PC-3 (cell line): Measurements from ENCODE around the gene TTC16. TPM values are rescaled to one million over a fixed set of nuclear protein-coding genes. Genes with fewer than 3 reads are reported as not detected.

Experiments
- ATAC-seq: fragments of 200-7000 bp; cut with Tn5 transposase; 2 replicates; pipeline ENCODE4 v1.9.1; 2020; ENCODE audit warnings: mild to moderate bottlenecking, moderate library complexity
- BruUV-seq: library from RNA; stranded (reverse); fragments of 400-500 nt; replicated peaks from 2 replicates; lab custom pipeline; 2021; lab: Mats Ljungman, UMichigan
- CTCF ChIA-PET: fragments of 300-600 bp; sonication (Branson Sonifier 250); formaldehyde crosslinking; loops from one replicate; lab custom pipeline; 2022; ENCODE audit warnings: antibody characterized with exemption; lab: Charles Lee
- POLR2A ChIA-PET: fragments of 300-600 bp; sonication (Branson Sonifier 250); formaldehyde crosslinking; loops from one replicate; lab custom pipeline; 2022; ENCODE audit warnings: antibody characterized with exemption; ENCODE audit not compliant: unreplicated experiment; lab: Charles Lee
- DNase-seq: peaks from one replicate; pipeline ENCODE4 v3.0.0-alpha.2; 2015
- H2AFZ ChIP-seq: fragments of 300-600 bp; sonication (generic); 2 replicates; pipeline ENCODE4 v1.6.0; 2016; ENCODE audit warnings: antibody characterized with exemption, low read length
- H3F3A ChIP-seq: fragments of 300-600 bp; sonication (generic); one replicate; pipeline ENCODE4 v1.6.0; 2017; ENCODE audit warnings: antibody characterized with exemption, low read length, control low read depth, mild to moderate bottlenecking; ENCODE audit not compliant: unreplicated experiment
- H3K27ac ChIP-seq: fragments of 300-600 bp; sonication (generic); 2 replicates; pipeline ENCODE4 v1.5.1; 2016; ENCODE audit warnings: mild to moderate bottlenecking, low read length
- H3K27me3 ChIP-seq: fragments of 300-600 bp; sonication (generic); 2 replicates; pipeline ENCODE4 v1.6.1; 2016; ENCODE audit warnings: low read length, mixed read lengths
- H3K36me3 ChIP-seq: fragments of 300-600 bp; sonication (generic); 2 replicates; pipeline ENCODE4 v1.6.1; 2016; ENCODE audit warnings: low read depth, mixed run types, low read length, mixed read lengths
- H3K4me1 ChIP-seq: fragments of 300-600 bp; sonication (generic); 2 replicates; pipeline ENCODE4 v1.5.1; 2016; ENCODE audit warnings: low read length; ENCODE audit not compliant: insufficient read depth
- H3K4me2 ChIP-seq: fragments of 300-600 bp; sonication (generic); 2 replicates; pipeline ENCODE4 v1.6.0; 2016; ENCODE audit warnings: low read length
- H3K4me3 ChIP-seq: fragments of 300-600 bp; sonication (generic); 2 replicates; pipeline ENCODE4 v1.5.1; 2016; ENCODE audit warnings: mild to moderate bottlenecking, low read length, mixed read lengths
- H3K79me2 ChIP-seq: fragments of 300-600 bp; sonication (generic); 2 replicates; pipeline ENCODE4 v1.6.1; 2017; ENCODE audit warnings: low read length, mixed read lengths
- H3K9ac ChIP-seq: fragments of 300-600 bp; sonication (generic); 2 replicates; pipeline ENCODE4 v1.6.0; 2016; ENCODE audit warnings: mild to moderate bottlenecking, low read length
- H3K9me2 ChIP-seq: fragments of 300-600 bp; sonication (generic); replicated peaks from 2 replicates; pipeline ENCODE4 v1.6.1; 2016; ENCODE audit warnings: mixed run types, low read length, mixed read lengths
- H3K9me3 ChIP-seq: fragments of 300-600 bp; sonication (generic); 2 replicates; pipeline ENCODE4 v1.6.1; 2016; ENCODE audit warnings: low read length, mixed read lengths
- H4K20me1 ChIP-seq: fragments of 300-600 bp; sonication (generic); 2 replicates; pipeline ENCODE4 v1.6.1; 2016; ENCODE audit warnings: low read length, mixed read lengths
- CTCF ChIP-seq: fragments of 300-600 bp; sonication (generic); conservative IDR thresholded peaks from 2 replicates; pipeline ENCODE4 v1.5.1; 2017; ENCODE audit warnings: antibody characterized with exemption, low read depth, mild to moderate bottlenecking, low read length
- EZH2 ChIP-seq: fragments of 300-600 bp; sonication (generic); IDR thresholded peaks from one replicate; pipeline ENCODE4 v1.6.1; 2017; ENCODE audit warnings: antibody characterized with exemption, mild to moderate bottlenecking, low read length; ENCODE audit not compliant: unreplicated experiment
- EZH2phosphoT487 ChIP-seq: fragments of 300-600 bp; sonication (generic); IDR thresholded peaks from 2 replicates; pipeline ENCODE4 v1.6.1; 2018; ENCODE audit warnings: mild to moderate bottlenecking, antibody characterized with exemption, low read length, borderline replicate concordance
- intact Hi-C: fragments of 100-400 bp; cut with micrococcal nuclease; formaldehyde crosslinking; loops from 2 replicates; pipeline ENCODE4 v1.9.0; 2023
- total RNA-seq: library from RNA; depleted of rRNA; stranded (reverse); fragments of >200 nt; gene quantifications from 2 replicates; pipeline ENCODE4 v1.2.3, GENCODE V29; 2014

TTC16 gene
- total RNA-seq, 1 experiment from 2014 or later: 0.04 TPM

GRCh38 chr9:127698985-127699670 lies 16.8 kb upstream of the TTC16 start:
- no peak overlapping the region for H3K4me2 ChIP-seq
- H3K4me3 ChIP-seq: no peak overlapping the region
- BruUV-seq: no TSS peak
- CTCF ChIA-PET: no interaction called here
- no peaks in the 10 kb centered on the region for H3K9me2 ChIP-seq
- no peak for TF ChIP-seq CTCF
- TF ChIP-seq EZH2: no peak
- no peak for TF ChIP-seq EZH2phosphoT487
- no peaks in the 10 kb centered on the region for H3F3A ChIP-seq
- ATAC-seq (no peak), DNase-seq (no peak)
- no peaks in the 10 kb centered on the region for H4K20me1 ChIP-seq
- H3K27ac ChIP-seq: no peak overlapping the region
- no peaks in the 10 kb centered on the region for H3K9me3 ChIP-seq
- H3K4me1 ChIP-seq: no peaks in the 10 kb centered on the region; the same call in 1 of the 2 replicates
- intact Hi-C loops: no loop called here
- no peaks in the 10 kb centered on the region for H3K27me3 ChIP-seq
- H2AFZ ChIP-seq: no peak overlapping the region
- H3K79me2 ChIP-seq: no peaks in the 10 kb centered on the region
- H3K9ac ChIP-seq: no peak overlapping the region
- POLR2A ChIA-PET: no interaction called here
- H3K36me3 ChIP-seq: no peaks in the 10 kb centered on the region

DNA sequence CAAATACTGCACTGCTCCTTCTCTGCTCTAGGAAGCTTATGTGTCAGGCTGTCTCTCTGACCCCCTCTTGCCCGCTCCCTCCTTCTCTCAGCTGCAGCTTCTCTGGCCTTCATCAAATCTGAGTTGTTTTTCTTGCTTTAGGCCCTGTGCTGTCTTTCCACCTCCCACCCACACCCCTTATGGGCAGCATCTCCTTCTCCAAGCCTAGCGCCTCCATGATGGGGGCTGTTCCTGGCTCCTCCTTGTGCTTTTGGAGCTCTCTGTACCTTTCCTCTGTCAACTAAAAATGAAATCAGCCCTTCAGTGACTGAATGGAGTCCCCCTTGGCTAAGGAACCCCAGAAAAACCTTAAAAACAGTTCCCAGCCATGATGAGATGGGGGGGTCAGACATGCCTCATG lies 15.7 kb upstream of the TTC16 start:
- no peak overlapping the region for H3K4me2 ChIP-seq
- no TSS peak for BruUV-seq
- no peaks in the 10 kb centered on the region for H3K9me2 ChIP-seq
- no peaks in the 10 kb centered on the region; the same call in 1 of the 2 replicates for H3K4me1 ChIP-seq
- H3K36me3 ChIP-seq: no peaks in the 10 kb centered on the region
- H3K9me3 ChIP-seq: no peaks in the 10 kb centered on the region
- TF ChIP-seq EZH2phosphoT487 (no peak), CTCF (no peak), EZH2 (no peak)
- no peaks in the 10 kb centered on the region for H3F3A ChIP-seq
- CTCF ChIA-PET: no interaction called here
- H3K27me3 ChIP-seq: no peaks in the 10 kb centered on the region
- DNase-seq: no peak
- intact Hi-C loops: no loop called here
- H2AFZ ChIP-seq: no peak overlapping the region
- H4K20me1 ChIP-seq: no peaks in the 10 kb centered on the region
- H3K9ac ChIP-seq: no peak overlapping the region
- POLR2A ChIA-PET: no interaction called here
- H3K79me2 ChIP-seq: no peaks in the 10 kb centered on the region
- no peak for ATAC-seq
- H3K4me3 ChIP-seq: no peak overlapping the region
- H3K27ac ChIP-seq: no peak overlapping the region

GRCh38 chr9:127700594-127701255 lies 15.2 kb upstream of the TTC16 start:
- intact Hi-C loops: no loop called here
- H3K4me1 ChIP-seq: no peaks in the 10 kb centered on the region
- no peak overlapping the region for H3K4me2 ChIP-seq
- no TSS peak for BruUV-seq
- no peaks in the 10 kb centered on the region for H3K9me3 ChIP-seq
- no peaks in the 10 kb centered on the region for H3K36me3 ChIP-seq
- TF ChIP-seq CTCF (no peak), EZH2phosphoT487 (no peak), EZH2 (no peak)
- no peak for DNase-seq
- no peaks in the 10 kb centered on the region for H3K9me2 ChIP-seq
- ChIA-PET POLR2A (no interaction called here), CTCF (no interaction called here)
- H3K4me3 ChIP-seq: no peak overlapping the region
- H4K20me1 ChIP-seq: no peaks in the 10 kb centered on the region
- no peaks in the 10 kb centered on the region for H3K27me3 ChIP-seq
- H2AFZ ChIP-seq: no peak overlapping the region
- no peaks in the 10 kb centered on the region for H3K79me2 ChIP-seq
- H3K9ac ChIP-seq: no peak overlapping the region
- H3F3A ChIP-seq: no peaks in the 10 kb centered on the region
- ATAC-seq: no peak
- no peak overlapping the region for H3K27ac ChIP-seq
